SU-DHL-6 (cell line): ENCODE measurements around the gene RIBC2.

Experiments used
- EZH2phosphoT487 ChIP-seq: fragments of 200-600 bp; sonication (generic), shearing (Covaris generic); conservative IDR thresholded peaks from 2 replicates; pipeline ENCODE4 v1.6.1; 2018; ENCODE audit warnings: mild to moderate bottlenecking, antibody characterized with exemption, low read length, moderate library complexity, mixed read lengths
- TF ChIP-seq, protein P1 (sequence below): fragments of 200-600 bp; sonication (generic); IDR thresholded peaks from one replicate; pipeline ENCODE4 v1.5.1; 2017; ENCODE audit warnings: antibody characterized with exemption, mild to moderate bottlenecking, low read length, moderate library complexity; ENCODE audit not compliant: insufficient read depth, poor library complexity, severe bottlenecking

DNA sequence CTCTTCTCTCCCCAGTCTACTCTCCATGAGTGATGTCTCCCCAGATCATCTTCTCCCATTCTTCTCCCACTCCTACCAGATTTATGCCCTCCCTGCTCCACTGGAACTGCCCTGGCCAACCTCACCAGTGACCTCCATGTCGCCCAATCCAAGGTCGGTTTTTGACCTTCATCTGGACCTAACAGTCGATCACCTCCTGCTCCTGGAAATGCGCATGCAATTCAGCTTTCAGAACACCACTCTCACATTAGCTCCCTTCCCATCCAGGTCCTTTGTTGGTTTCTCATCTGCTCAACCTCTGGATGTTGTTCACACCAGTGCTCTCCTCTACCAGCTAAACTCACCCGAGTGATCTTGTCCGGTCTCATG is 5.3 kb downstream of the RIBC2 start:
- TF ChIP-seq, protein P1, sequence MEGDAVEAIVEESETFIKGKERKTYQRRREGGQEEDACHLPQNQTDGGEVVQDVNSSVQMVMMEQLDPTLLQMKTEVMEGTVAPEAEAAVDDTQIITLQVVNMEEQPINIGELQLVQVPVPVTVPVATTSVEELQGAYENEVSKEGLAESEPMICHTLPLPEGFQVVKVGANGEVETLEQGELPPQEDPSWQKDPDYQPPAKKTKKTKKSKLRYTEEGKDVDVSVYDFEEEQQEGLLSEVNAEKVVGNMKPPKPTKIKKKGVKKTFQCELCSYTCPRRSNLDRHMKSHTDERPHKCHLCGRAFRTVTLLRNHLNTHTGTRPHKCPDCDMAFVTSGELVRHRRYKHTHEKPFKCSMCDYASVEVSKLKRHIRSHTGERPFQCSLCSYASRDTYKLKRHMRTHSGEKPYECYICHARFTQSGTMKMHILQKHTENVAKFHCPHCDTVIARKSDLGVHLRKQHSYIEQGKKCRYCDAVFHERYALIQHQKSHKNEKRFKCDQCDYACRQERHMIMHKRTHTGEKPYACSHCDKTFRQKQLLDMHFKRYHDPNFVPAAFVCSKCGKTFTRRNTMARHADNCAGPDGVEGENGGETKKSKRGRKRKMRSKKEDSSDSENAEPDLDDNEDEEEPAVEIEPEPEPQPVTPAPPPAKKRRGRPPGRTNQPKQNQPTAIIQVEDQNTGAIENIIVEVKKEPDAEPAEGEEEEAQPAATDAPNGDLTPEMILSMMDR, result no peak
- no peak for TF ChIP-seq EZH2phosphoT487
